Stimulated activated CD8-positive, alpha-beta memory T cell treated with anti-CD3 and anti-CD28 coated beads, Interleukin-4, amount 100 ng/mL, for 48 hours (primary cell): Measurements from ENCODE around the gene ASIC2.

Experiments
- DNase-seq: peaks from one replicate; pipeline ENCODE4 v3.0.0-alpha.2; 2020

ASIC2 gene

GRCh38 chr17:33292981-33293867, at the start of gene ASIC2:
Gene ASIC2 (minus strand): TSS chr17:33293295.
- DNase-seq = no peak

GRCh38 chr17:33342025-33342424, 48.9 kb upstream of the ASIC2 start:
- no peak for DNase-seq

GRCh38 chr17:33338242-33338641, 45.1 kb upstream of the ASIC2 start:
- no peak for DNase-seq

- DNase-seq = no peak
These were observed 42.5 kb upstream of the ASIC2 start for GRCh38 chr17:33335491-33336173.

GRCh38 chr17:33334703-33335102, 41.6 kb upstream of the ASIC2 start:
- no peak for DNase-seq

GRCh38 chr17:33330877-33331276, 37.8 kb upstream of the ASIC2 start:
- DNase-seq = no peak

GRCh38 chr17:33328129-33328528, 35.0 kb upstream of the ASIC2 start:
- no peak for DNase-seq

- no peak for DNase-seq
These were observed 31.6 kb upstream of the ASIC2 start for GRCh38 chr17:33324736-33325135.

GRCh38 chr17:33322063-33322462, 29.0 kb upstream of the ASIC2 start:
- no peak for DNase-seq

GRCh38 chr17:33318241-33318640, 25.1 kb upstream of the ASIC2 start:
- DNase-seq = no peak

GRCh38 chr17:33316746-33317145, 23.7 kb upstream of the ASIC2 start:
- no peak for DNase-seq

- DNase-seq = no peak
These were observed 17.2 kb upstream of the ASIC2 start for GRCh38 chr17:33310296-33310695.

GRCh38 chr17:33303254-33303653, 10.2 kb upstream of the ASIC2 start:
- DNase-seq = no peak

- DNase-seq = no peak
These were observed 9.3 kb upstream of the ASIC2 start for GRCh38 chr17:33302394-33302793.

GRCh38 chr17:33300241-33300640, 7.1 kb upstream of the ASIC2 start:
- no peak for DNase-seq

GRCh38 chr17:33299115-33299514, 6.0 kb upstream of the ASIC2 start:
- no peak for DNase-seq

- DNase-seq = no peak
These were observed 4.5 kb upstream of the ASIC2 start for GRCh38 chr17:33297643-33298042.

- DNase-seq = no peak
These were observed 1.9 kb upstream of the ASIC2 start for GRCh38 chr17:33294994-33295393.

GRCh38 chr17:33292201-33292980, 704 bp downstream of the ASIC2 start:
- DNase-seq = peak; percentile 29

- no peak for DNase-seq
These were observed 1.6 kb downstream of the ASIC2 start for GRCh38 chr17:33291248-33292200.

- DNase-seq = no peak
These were observed 2.8 kb downstream of the ASIC2 start for GRCh38 chr17:33290253-33290652.

- DNase-seq = no peak
These were observed 4.1 kb downstream of the ASIC2 start for GRCh38 chr17:33288954-33289353.
